ENCODE measurements around the gene MTRF1. TPM values are rescaled to one million over a fixed set of nuclear protein-coding genes. Genes with fewer than 3 reads are reported as not detected.
A peak's percentile ranks its signal among the peaks of the same experiment; 100 is the strongest.

The MTRF1 gene
- total RNA-seq, 3 donors from 2014 or later: 13.4 to 15.5 (median 14.6) TPM

- Histone ChIP-seq H3K9me3 (no peaks in the 10 kb centered on the region), H3K36me3 (ENCODE audit: low read depth) (no peaks in the 10 kb centered on the region), H3K4me3 (no peak overlapping the region), H3K4me1 (ENCODE audit: low read depth) (no peaks in the 10 kb centered on the region)
- no peak for ATAC-seq
- no peak for TF ChIP-seq CTCF (IDR thresholded peaks at IDR 0.05)
- no peak for DNase-seq
- intact Hi-C loops (cut with DNase I, micrococcal nuclease): no loop called here
Measured at GRCh38 chr13:41244556-41244955, 18.8 kb downstream of the MTRF1 start.

GRCh38 chr13:41241626-41242025, 21.8 kb downstream of the MTRF1 start:
- TF ChIP-seq CTCF (IDR thresholded peaks at IDR 0.05): no peak
- Histone ChIP-seq H3K9me3 (no peaks in the 10 kb centered on the region), H3K4me3 (no peak overlapping the region), H3K36me3 (ENCODE audit: low read depth) (no peaks in the 10 kb centered on the region), H3K4me1 (ENCODE audit: low read depth) (no peaks in the 10 kb centered on the region)
- DNase-seq: no peak
- intact Hi-C loops (cut with DNase I, micrococcal nuclease): no loop called here
- ATAC-seq: no peak

- no peaks in the 10 kb centered on the region for H3K4me1 ChIP-seq (ENCODE audit: low read depth)
- intact Hi-C loops (cut with DNase I, micrococcal nuclease): no loop called here
- H3K36me3 ChIP-seq (ENCODE audit: low read depth): no peaks in the 10 kb centered on the region
- H3K4me3 ChIP-seq: no peak overlapping the region
- H3K9me3 ChIP-seq: no peaks in the 10 kb centered on the region
- DNase-seq (no peak), ATAC-seq (no peak)
- no peak for TF ChIP-seq CTCF (IDR thresholded peaks at IDR 0.05)
Measured at GRCh38 chr13:41236369-41236768, 27.0 kb downstream of the MTRF1 start.

- no peak for TF ChIP-seq CTCF (IDR thresholded peaks at IDR 0.05)
- no peak for ATAC-seq
- intact Hi-C loops (cut with DNase I, micrococcal nuclease): no loop called here
Measured at GRCh38 chr13:41232578-41233480, 30.5 kb downstream of the MTRF1 start.

GRCh38 chr13:41231786-41232185, 31.6 kb downstream of the MTRF1 start:
- peak; percentile 80 to 81 (median 80) for DNase-seq
- H3K4me1 ChIP-seq (ENCODE audit: low read depth): no peaks in the 10 kb centered on the region

More at GRCh38 chr13:41232578-41233480, 30.5 kb downstream of the MTRF1 start:
- Histone ChIP-seq H3K4me3 (no peak overlapping the region), H3K36me3 (ENCODE audit: low read depth) (no peaks in the 10 kb centered on the region), H3K4me1 (ENCODE audit: low read depth) (no peaks in the 10 kb centered on the region), H3K9me3 (no peaks in the 10 kb centered on the region)
- no peak for DNase-seq

More at GRCh38 chr13:41231786-41232185, 31.6 kb downstream of the MTRF1 start:
- Histone ChIP-seq H3K9me3 (no peaks in the 10 kb centered on the region), H3K36me3 (ENCODE audit: low read depth) (no peaks in the 10 kb centered on the region), H3K4me3 (no peak overlapping the region)
- TF ChIP-seq CTCF (IDR thresholded peaks at IDR 0.05): no peak
- intact Hi-C loops (cut with DNase I, micrococcal nuclease): no loop called here
- peak; percentile 99 for ATAC-seq

Measured in mucosa of descending colon (tissue), 3 donors.